ENCODE measurements around the gene MYD88. TPM values are rescaled to one million over a fixed set of nuclear protein-coding genes. Genes with fewer than 3 reads are reported as not detected.

MYD88 gene
- total RNA-seq: 10 to 100 TPM; 11.9 to 33.3 TPM

DNA sequence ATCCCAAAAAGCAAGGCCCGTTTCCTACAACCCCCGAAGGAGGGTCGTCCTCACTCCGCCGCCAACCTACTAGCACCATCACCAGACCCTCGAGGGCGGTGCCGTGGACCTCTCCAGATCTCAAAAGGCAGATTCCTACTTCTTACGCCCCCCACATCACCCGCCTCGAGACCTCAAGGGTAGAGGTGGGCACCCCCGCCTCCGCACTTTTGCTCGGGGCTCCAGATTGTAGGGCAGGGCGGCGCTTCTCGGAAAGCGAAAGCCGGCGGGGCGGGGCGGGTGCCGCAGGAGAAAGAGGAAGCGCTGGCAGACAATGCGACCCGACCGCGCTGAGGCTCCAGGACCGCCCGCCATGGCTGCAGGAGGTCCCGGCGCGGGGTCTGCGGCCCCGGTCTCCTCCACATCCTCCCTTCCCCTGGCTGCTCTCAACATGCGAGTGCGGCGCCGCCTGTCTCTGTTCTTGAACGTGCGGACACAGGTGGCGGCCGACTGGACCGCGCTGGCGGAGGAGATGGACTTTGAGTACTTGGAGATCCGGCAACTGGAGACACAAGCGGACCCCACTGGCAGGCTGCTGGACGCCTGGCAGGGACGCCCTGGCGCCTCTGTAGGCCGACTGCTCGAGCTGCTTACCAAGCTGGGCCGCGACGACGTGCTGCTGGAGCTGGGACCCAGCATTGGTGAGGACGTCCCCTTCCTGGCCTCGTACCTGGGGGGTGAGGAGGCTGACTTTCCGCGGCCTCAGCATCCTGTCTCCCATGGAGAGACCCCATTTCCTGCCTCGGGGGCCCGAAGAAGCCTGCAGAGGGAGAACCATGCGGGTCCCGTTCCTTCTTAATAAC is at the start of gene MYD88:
TSS of gene MYD88 (plus strand) at position 313 of the 842 bp plus-strand sequence. CDS start at position 353, 40 bp downstream.
- peak; percentile 19 for ATAC-seq
- Histone ChIP-seq H3K36me3 (replicated peaks in 1 of 2; ENCODE audit: insufficient read depth in 1 of 2, low read depth in 2 of 2) (no peaks in the 10 kb centered on the region), H3K4me1 (peaks cover 49% of the 10 kb centered on the region), H3K27me3 (no peaks in the 10 kb centered on the region), H3K27ac (peak within 1 kb of the TSS; percentile 87 to 97 (median 92)), H3K4me3 (peak within 1 kb of the TSS; percentile 46 to 75), H3K9me3 (no peaks in the 10 kb centered on the region)
- peak; percentile 75 to 82 (median 78) for DNase-seq
- peak; percentile 50 to 80 (median 77) for TF ChIP-seq POLR2A (IDR thresholded peaks at IDR 0.05)
- TF ChIP-seq, protein P1, sequence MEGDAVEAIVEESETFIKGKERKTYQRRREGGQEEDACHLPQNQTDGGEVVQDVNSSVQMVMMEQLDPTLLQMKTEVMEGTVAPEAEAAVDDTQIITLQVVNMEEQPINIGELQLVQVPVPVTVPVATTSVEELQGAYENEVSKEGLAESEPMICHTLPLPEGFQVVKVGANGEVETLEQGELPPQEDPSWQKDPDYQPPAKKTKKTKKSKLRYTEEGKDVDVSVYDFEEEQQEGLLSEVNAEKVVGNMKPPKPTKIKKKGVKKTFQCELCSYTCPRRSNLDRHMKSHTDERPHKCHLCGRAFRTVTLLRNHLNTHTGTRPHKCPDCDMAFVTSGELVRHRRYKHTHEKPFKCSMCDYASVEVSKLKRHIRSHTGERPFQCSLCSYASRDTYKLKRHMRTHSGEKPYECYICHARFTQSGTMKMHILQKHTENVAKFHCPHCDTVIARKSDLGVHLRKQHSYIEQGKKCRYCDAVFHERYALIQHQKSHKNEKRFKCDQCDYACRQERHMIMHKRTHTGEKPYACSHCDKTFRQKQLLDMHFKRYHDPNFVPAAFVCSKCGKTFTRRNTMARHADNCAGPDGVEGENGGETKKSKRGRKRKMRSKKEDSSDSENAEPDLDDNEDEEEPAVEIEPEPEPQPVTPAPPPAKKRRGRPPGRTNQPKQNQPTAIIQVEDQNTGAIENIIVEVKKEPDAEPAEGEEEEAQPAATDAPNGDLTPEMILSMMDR (IDR thresholded peaks at IDR 0.05): peak in 1 of 7 experiments; percentile 7
- intact Hi-C loops (cut with DNase I): no loop called here
- 2 to 14% methylated on average over 17 to 65 of the region's 65 CpGs for WGBS, 2 donors

DNA sequence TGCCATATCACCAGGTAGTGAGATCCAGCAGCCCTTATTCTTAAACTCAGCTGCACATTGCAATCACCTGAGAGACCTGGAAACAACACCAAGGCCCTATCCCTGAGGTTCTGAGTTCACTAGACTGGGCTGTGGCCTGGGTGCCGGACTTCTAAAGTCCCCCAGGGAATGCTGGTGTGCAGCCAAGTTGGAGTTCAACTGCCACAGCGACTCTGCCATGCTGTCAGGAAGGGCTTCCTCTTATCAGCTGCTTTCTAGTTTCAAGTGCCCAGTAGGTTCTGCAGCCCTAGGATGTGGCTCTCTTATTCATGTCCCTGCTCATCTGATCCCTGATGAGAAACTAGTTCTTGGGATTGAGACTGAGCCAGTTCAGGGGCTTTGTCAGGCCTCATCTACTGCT is 49.3 kb upstream of the MYD88 start:
- WGBS, 2 donors: 72 to 83% methylated on average over 1 to 2 of the region's 2 CpGs
- no peaks in the 10 kb centered on the region for H3K9me3 ChIP-seq
- H3K4me1 ChIP-seq: no peaks in the 10 kb centered on the region
- TF ChIP-seq POLR2A (IDR thresholded peaks at IDR 0.05): no peak
- TF ChIP-seq, protein P1 (IDR thresholded peaks at IDR 0.05): no peak
- no peak overlapping the region for H3K4me3 ChIP-seq
- H3K36me3 ChIP-seq (replicated peaks in 1 of 2; ENCODE audit: insufficient read depth in 1 of 2, low read depth in 2 of 2): no peaks in the 10 kb centered on the region
- intact Hi-C loops (cut with DNase I): no loop called here
- DNase-seq (no peak), ATAC-seq (no peak)
- no peaks in the 10 kb centered on the region for H3K27me3 ChIP-seq
- no peak overlapping the region for H3K27ac ChIP-seq

DNA sequence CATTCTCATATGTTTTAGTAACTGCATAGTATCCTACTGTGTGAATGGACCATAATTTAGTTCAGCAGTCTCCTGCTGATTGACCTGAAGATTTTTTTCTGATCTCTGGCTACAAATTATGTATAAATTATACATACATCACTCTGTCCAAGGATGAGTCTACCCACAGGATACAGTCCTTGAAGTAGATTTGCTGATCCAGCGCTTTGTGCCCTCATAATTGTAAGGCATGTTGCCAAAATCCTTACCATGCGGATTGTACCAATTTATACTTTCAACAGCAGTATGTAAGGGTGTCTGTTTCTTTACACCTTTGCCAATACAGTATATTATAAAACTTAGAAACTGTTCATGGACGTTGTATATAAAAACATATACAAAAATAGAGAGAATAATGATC is 48.0 kb upstream of the MYD88 start:
- WGBS, 2 donors: 71 to 75% methylated on average over 3 of the region's 3 CpGs
- no peak for DNase-seq
- H3K36me3 ChIP-seq (replicated peaks in 1 of 2; ENCODE audit: insufficient read depth in 1 of 2, low read depth in 2 of 2): no peaks in the 10 kb centered on the region
- no peaks in the 10 kb centered on the region for H3K4me1 ChIP-seq
- H3K27ac ChIP-seq: no peak overlapping the region
- H3K27me3 ChIP-seq: no peaks in the 10 kb centered on the region
- intact Hi-C loops (cut with DNase I): no loop called here
- TF ChIP-seq POLR2A (IDR thresholded peaks at IDR 0.05): no peak
- TF ChIP-seq, protein P1 (IDR thresholded peaks at IDR 0.05): no peak
- no peak for ATAC-seq
- H3K4me3 ChIP-seq: no peak overlapping the region
- H3K9me3 ChIP-seq: no peaks in the 10 kb centered on the region

DNA sequence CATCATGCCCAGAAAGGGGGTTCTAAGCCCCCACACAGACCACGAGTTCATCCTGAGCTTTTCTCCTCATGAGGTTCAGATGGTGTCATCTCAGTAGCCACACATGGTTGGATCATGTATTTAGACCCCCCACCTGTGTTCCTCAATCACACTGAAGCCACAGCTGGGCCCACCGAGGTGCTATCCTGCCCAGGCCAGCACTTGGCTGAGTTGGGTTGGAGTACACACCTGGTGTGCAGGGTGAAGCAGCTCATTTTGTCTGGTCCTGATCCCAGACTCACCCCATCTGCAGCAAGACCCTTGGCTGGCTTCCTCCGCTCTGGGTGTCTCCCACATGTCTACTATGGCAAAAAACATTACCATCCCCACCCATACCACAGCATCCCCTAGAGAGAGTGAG is 43.5 kb upstream of the MYD88 start:
- DNase-seq (no peak), ATAC-seq (no peak)
- Histone ChIP-seq H3K27ac (no peak overlapping the region), H3K27me3 (no peaks in the 10 kb centered on the region), H3K9me3 (no peaks in the 10 kb centered on the region), H3K36me3 (replicated peaks in 1 of 2; ENCODE audit: insufficient read depth in 1 of 2, low read depth in 2 of 2) (no peaks in the 10 kb centered on the region), H3K4me3 (no peak overlapping the region), H3K4me1 (no peaks in the 10 kb centered on the region)
- TF ChIP-seq POLR2A (IDR thresholded peaks at IDR 0.05): no peak
- TF ChIP-seq, protein P1 (IDR thresholded peaks at IDR 0.05): no peak
- 72 to 75% methylated on average over 3 of the region's 3 CpGs for WGBS, 2 donors
- intact Hi-C loops (cut with DNase I): no loop called here
